ENCODE results near the gene PHF19. TPM values are rescaled to one million over a fixed set of nuclear protein-coding genes. Genes with fewer than 3 reads are reported as not detected.

PHF19 gene
- total and polyA plus RNA-seq, 2 donors (not counting 3 experiments of a cell fraction or from before 2014, with no cell fraction given): 102 to 153 TPM

DNA sequence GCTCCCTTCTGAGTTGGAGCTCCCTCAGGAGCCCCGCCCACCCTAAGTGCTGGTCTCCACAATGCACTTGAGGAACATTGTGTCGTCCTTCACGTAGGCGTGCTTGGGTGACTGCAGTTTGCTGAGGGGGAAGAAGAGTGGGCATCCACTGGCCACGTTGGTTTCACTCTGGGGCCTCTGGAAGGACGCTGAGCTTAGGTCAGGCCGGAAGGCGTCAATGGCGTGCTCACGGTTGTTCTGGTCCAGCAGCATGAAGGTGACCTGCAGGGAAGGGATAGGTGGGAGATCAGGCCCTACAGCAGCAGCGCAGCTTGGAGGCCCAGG, 28.0 kb upstream of the PHF19 start:
- FAIRE-seq (no peak), DNase-seq (ENCODE audit: low read depth, low spot score) (no peak)
- no peak overlapping the region for H2AFZ ChIP-seq (ENCODE audit: low read depth, low read length)
- intact Hi-C loops (cut with micrococcal nuclease) (no loop called here), dilution Hi-C loops (cut with MboI; ENCODE audit: extremely low pct_ligation_motif_present, low sequenced_read_pairs) (no loop called here)
- H3K9ac ChIP-seq (replicated peaks; ENCODE audit: extremely low read depth, insufficient read depth, low read length): no peak overlapping the region
- H4K20me1 ChIP-seq (replicated peaks; ENCODE audit: control insufficient read depth, extremely low read depth, insufficient read depth, low read length): no peaks in the 10 kb centered on the region
- TF ChIP-seq MYC (IDR thresholded peaks at IDR 0.05; ENCODE audit: low read depth, low read length) (no peak), JUN (IDR thresholded peaks at IDR 0.05; ENCODE audit: borderline replicate concordance, insufficient read depth, insufficient read length, low read depth) (no peak), FOS (IDR thresholded peaks at IDR 0.05; ENCODE audit: borderline replicate concordance, insufficient read depth, low read length) (no peak), EZH2 (IDR thresholded peaks at IDR 0.05; ENCODE audit: borderline replicate concordance, low read depth, low read length, severe bottlenecking) (no peak), POLR2A (IDR thresholded peaks at IDR 0.05; ENCODE audit: low read depth, low read length) (no peak), POLR2AphosphoS5 (IDR thresholded peaks at IDR 0.05; ENCODE audit: insufficient read depth, low read depth, low read length) (no peak), GATA2 (IDR thresholded peaks at IDR 0.05; ENCODE audit: insufficient read depth, insufficient read length, low read depth, low read length) (no peak)
- TF ChIP-seq, protein P1, sequence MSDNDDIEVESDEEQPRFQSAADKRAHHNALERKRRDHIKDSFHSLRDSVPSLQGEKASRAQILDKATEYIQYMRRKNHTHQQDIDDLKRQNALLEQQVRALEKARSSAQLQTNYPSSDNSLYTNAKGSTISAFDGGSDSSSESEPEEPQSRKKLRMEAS (IDR thresholded peaks at IDR 0.05; ENCODE audit: insufficient read depth, insufficient read length): no peak
- TF ChIP-seq, protein P2, sequence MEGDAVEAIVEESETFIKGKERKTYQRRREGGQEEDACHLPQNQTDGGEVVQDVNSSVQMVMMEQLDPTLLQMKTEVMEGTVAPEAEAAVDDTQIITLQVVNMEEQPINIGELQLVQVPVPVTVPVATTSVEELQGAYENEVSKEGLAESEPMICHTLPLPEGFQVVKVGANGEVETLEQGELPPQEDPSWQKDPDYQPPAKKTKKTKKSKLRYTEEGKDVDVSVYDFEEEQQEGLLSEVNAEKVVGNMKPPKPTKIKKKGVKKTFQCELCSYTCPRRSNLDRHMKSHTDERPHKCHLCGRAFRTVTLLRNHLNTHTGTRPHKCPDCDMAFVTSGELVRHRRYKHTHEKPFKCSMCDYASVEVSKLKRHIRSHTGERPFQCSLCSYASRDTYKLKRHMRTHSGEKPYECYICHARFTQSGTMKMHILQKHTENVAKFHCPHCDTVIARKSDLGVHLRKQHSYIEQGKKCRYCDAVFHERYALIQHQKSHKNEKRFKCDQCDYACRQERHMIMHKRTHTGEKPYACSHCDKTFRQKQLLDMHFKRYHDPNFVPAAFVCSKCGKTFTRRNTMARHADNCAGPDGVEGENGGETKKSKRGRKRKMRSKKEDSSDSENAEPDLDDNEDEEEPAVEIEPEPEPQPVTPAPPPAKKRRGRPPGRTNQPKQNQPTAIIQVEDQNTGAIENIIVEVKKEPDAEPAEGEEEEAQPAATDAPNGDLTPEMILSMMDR (IDR thresholded peaks at IDR 0.05; ENCODE audit: extremely low read depth in 1 of 2, insufficient read depth in 1 of 2, low read depth in 1 of 2, low read length in 2 of 2): no peak
- H3K9me1 ChIP-seq (replicated peaks; ENCODE audit: control insufficient read depth, extremely low read depth, insufficient read depth, low read length): no peaks in the 10 kb centered on the region
- no peak overlapping the region for H3K4me2 ChIP-seq (ENCODE audit: insufficient read depth, low read length)
- H3K79me2 ChIP-seq (ENCODE audit: control insufficient read depth, insufficient read depth, low read length): no peaks in the 10 kb centered on the region
- H3K9me3 ChIP-seq (replicated peaks; ENCODE audit: control insufficient read depth, insufficient read depth, low read length): no peaks in the 10 kb centered on the region
- H3K27me3 ChIP-seq (ENCODE audit: control insufficient read depth in 2 of 2, insufficient read depth in 2 of 2, low read length in 2 of 2): no peaks in the 10 kb centered on the region
- ChIA-PET CTCF (no interaction called here), POLR2A (no interaction called here)
- no peak overlapping the region for H3K4me3 ChIP-seq (replicated peaks in 1 of 3; ENCODE audit: insufficient read depth in 1 of 3, low read depth in 1 of 3, low read length in 3 of 3)
- H3K4me1 ChIP-seq (ENCODE audit: control insufficient read depth, extremely low read depth, insufficient read depth, low read length): peaks cover 2% of the 10 kb centered on the region
- H3K27ac ChIP-seq (ENCODE audit: insufficient read depth, low read depth, low read length): no peak overlapping the region
- BruUV-seq (replicated peaks): no TSS peak
- no peaks in the 10 kb centered on the region for H3K36me3 ChIP-seq (ENCODE audit: control insufficient read depth in 2 of 2, extremely low read depth in 1 of 2, insufficient read depth in 2 of 2, low read length in 2 of 2)
